NCI-H1105 treated with DMSO at 0.1 percent for 48 hours (cell line): Measurements from ENCODE around the gene INHA.

Experiments
- DNase-seq: peaks from one replicate; lab custom pipeline; 2025; lab: John Stamatoyannopoulos, UW

Gene INHA

GRCh38 chr2:219559156-219559915 lies 12.8 kb upstream of the INHA start:
- DNase-seq, result no peak

- no peak for DNase-seq
Observed at GRCh38 chr2:219560037-219560892, 11.8 kb upstream of the INHA start.

- DNase-seq, result no peak
Observed at GRCh38 chr2:219560893-219561178, 11.3 kb upstream of the INHA start.

GRCh38 chr2:219561179-219562048 lies 10.7 kb upstream of the INHA start:
- no peak for DNase-seq

GRCh38 chr2:219562049-219563020 lies 9.8 kb upstream of the INHA start:
- no peak for DNase-seq

GRCh38 chr2:219563271-219563928 lies 8.7 kb upstream of the INHA start:
- DNase-seq, result no peak

GRCh38 chr2:219565130-219566080 lies 6.7 kb upstream of the INHA start:
- no peak for DNase-seq

- DNase-seq, result no peak
Observed at GRCh38 chr2:219566640-219567039, 5.5 kb upstream of the INHA start.

- no peak for DNase-seq
Observed at GRCh38 chr2:219567131-219567530, 5.0 kb upstream of the INHA start.

- DNase-seq, result no peak
Observed at GRCh38 chr2:219567791-219568361, 4.2 kb upstream of the INHA start.

GRCh38 chr2:219569041-219569440 lies 3.1 kb upstream of the INHA start:
- DNase-seq, result no peak

GRCh38 chr2:219569635-219570034 lies 2.5 kb upstream of the INHA start:
- DNase-seq, result no peak

- peak; percentile 10 for DNase-seq
Observed at GRCh38 chr2:219570194-219570923, 1.8 kb upstream of the INHA start.

GRCh38 chr2:219570924-219571310 lies 1.2 kb upstream of the INHA start:
- DNase-seq, result peak; percentile 6

GRCh38 chr2:219571311-219572236 lies 536 bp upstream of the INHA start, which contains the start of gene OBSL1:
TSS of gene OBSL1 (minus strand) at chr2:219571539. CDS start at chr2:219571232, 307 bp downstream.
- peak; percentile 87 for DNase-seq

- DNase-seq, result peak; percentile 79
Observed at GRCh38 chr2:219573166-219573565, 1.1 kb downstream of the INHA start.
